ENCODE results near the gene WDR88.

DNA sequence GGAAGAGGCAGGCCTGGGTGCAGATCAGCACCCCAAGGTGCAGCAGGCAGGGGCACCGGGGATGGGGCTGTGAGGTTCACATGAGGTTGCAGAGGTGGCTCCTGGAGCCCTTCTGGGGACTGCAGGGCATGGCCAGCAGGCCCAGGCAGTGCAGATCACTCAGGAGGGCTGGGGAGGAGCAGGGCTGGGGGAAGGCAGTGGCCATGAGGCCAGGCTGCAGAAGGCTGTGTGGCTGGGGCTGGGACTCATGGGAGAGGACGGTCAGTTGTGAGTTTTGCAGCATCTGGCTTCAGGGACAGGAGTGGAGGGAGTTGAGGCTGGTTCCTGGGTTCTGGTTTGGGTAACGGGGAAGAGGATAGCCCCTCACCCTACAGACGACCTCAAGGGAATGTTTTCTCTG, 7.3 kb downstream of the WDR88 start:
- TF ChIP-seq ZNF24 (IDR thresholded peaks at IDR 0.05) (no peak), SIX5 (IDR thresholded peaks at IDR 0.05; ENCODE audit: low read depth, low read length, severe bottlenecking) (no peak)

Data from GM12878 (cell line).